HL-60 (cell line): Measurements from ENCODE around the gene FHDC1.

Experiments
- DNase-seq, 2 experiments: peaks; one replicate each; pipeline ENCODE4 v3.0.0-alpha.2; 2010 to 2020; ENCODE audit warnings: low read depth in 1 of 2, low spot score in 1 of 2
- H3K27ac ChIP-seq: fragments of 250-450 bp; sonication (Bioruptor Pico); replicated peaks from 2 replicates; pipeline ENCODE4 v1.5.1; 2020; ENCODE audit warnings: mild to moderate bottlenecking, moderate library complexity
- H3K27me3 ChIP-seq: fragments of 250-450 bp; sonication (Bioruptor Pico); 2 replicates; pipeline ENCODE4 v1.5.1; 2021; ENCODE audit warnings: mild to moderate bottlenecking, moderate library complexity; ENCODE audit not compliant: insufficient read depth, poor library complexity, severe bottlenecking
- H3K4me3 ChIP-seq: replicated peaks from 2 replicates; pipeline ENCODE4 v1.5.1; 2011; ENCODE audit warnings: mild to moderate bottlenecking, control low read depth, low read length; ENCODE audit not compliant: insufficient read depth
- CTCF ChIP-seq: IDR thresholded peaks from one replicate; pipeline ENCODE4 v1.5.1; 2011; ENCODE audit warnings: low read length, control low read depth, inconsistent platforms; ENCODE audit not compliant: insufficient read depth
- GABPA ChIP-seq: IDR thresholded peaks from 2 replicates; pipeline ENCODE4 v1.6.1; 2012; ENCODE audit warnings: low read depth
- POLR2AphosphoS5 ChIP-seq: IDR thresholded peaks from 2 replicates; pipeline ENCODE4 v1.6.1; 2012; ENCODE audit warnings: low read depth
- REST ChIP-seq: IDR thresholded peaks from 2 replicates; pipeline ENCODE4 v1.6.1; 2012; ENCODE audit warnings: low read depth; ENCODE audit not compliant: insufficient replicate concordance
- SPI1 ChIP-seq: IDR thresholded peaks from 2 replicates; pipeline ENCODE4 v1.6.1; 2012; ENCODE audit warnings: low read depth, mild to moderate bottlenecking, borderline replicate concordance

Gene FHDC1

GRCh38 chr4:152967907-152968306, 31.8 kb downstream of the FHDC1 start:
- Histone ChIP-seq H3K27me3 (no peaks in the 10 kb centered on the region), H3K4me3 (no peak overlapping the region), H3K27ac (no peak overlapping the region)
- DNase-seq = no peak
- TF ChIP-seq POLR2AphosphoS5 (no peak), REST (no peak), CTCF (no peak), GABPA (no peak), SPI1 (no peak)

GRCh38 chr4:152968806-152969394, 32.8 kb downstream of the FHDC1 start:
- H3K27ac ChIP-seq = no peak overlapping the region
- H3K27me3 ChIP-seq = no peaks in the 10 kb centered on the region
- TF ChIP-seq CTCF = no peak
- TF ChIP-seq SPI1 = no peak
- TF ChIP-seq GABPA = no peak
- no peak for TF ChIP-seq POLR2AphosphoS5
- no peak for TF ChIP-seq REST
- DNase-seq = no peak
- no peak overlapping the region for H3K4me3 ChIP-seq

GRCh38 chr4:152970102-152970820, 34.1 kb downstream of the FHDC1 start:
- TF ChIP-seq GABPA (no peak), CTCF (no peak), POLR2AphosphoS5 (no peak), REST (no peak), SPI1 (no peak)
- no peak for DNase-seq
- no peak overlapping the region for H3K27ac ChIP-seq
- no peaks in the 10 kb centered on the region for H3K27me3 ChIP-seq
- no peak overlapping the region for H3K4me3 ChIP-seq
